AG09309 (cell line): Measurements from ENCODE around the gene CTXN3.

Experiments
- DNase-seq: peaks from one replicate; pipeline ENCODE4 v3.0.0-alpha.2; 2010; ENCODE audit warnings: low read depth
- H3K4me3 ChIP-seq: 2 replicates; pipeline ENCODE4 v1.5.1; 2011; ENCODE audit warnings: mild to moderate bottlenecking, low read depth, low read length, moderate library complexity; ENCODE audit not compliant: control insufficient read depth
- CTCF ChIP-seq: IDR thresholded peaks from 2 replicates; pipeline ENCODE4 v1.5.1; 2011; ENCODE audit warnings: mild to moderate bottlenecking, low read depth, low read length, inconsistent platforms; ENCODE audit not compliant: insufficient read depth, control insufficient read depth; ENCODE audit errors: missing control alignments

Gene CTXN3

GRCh38 chr5:127696683-127697082, 47.8 kb downstream of the CTXN3 start:
- peak; percentile 56 for DNase-seq
- H3K4me3 ChIP-seq: no peak overlapping the region
- TF ChIP-seq CTCF: no peak

- TF ChIP-seq CTCF: no peak
- H3K4me3 ChIP-seq: no peak overlapping the region
Measured at GRCh38 chr5:127697894-127698600, 49.2 kb downstream of the CTXN3 start.

GRCh38 chr5:127699416-127699815, 50.5 kb downstream of the CTXN3 start:
- no peak for DNase-seq
- no peak overlapping the region for H3K4me3 ChIP-seq
- TF ChIP-seq CTCF: no peak

More at GRCh38 chr5:127697894-127698600, 49.2 kb downstream of the CTXN3 start:
- no peak for DNase-seq

GRCh38 chr5:127700237-127700766, 51.4 kb downstream of the CTXN3 start:
- no peak for TF ChIP-seq CTCF
- no peak overlapping the region for H3K4me3 ChIP-seq
- no peak for DNase-seq

GRCh38 chr5:127702434-127702833, 53.6 kb downstream of the CTXN3 start:
- DNase-seq: no peak
- H3K4me3 ChIP-seq: no peak overlapping the region
- no peak for TF ChIP-seq CTCF

- DNase-seq: no peak
- no peak for TF ChIP-seq CTCF
Measured at GRCh38 chr5:127702926-127703561, 54.2 kb downstream of the CTXN3 start, which contains the start of gene CCDC192. TSS of gene CCDC192 (plus strand) at chr5:127703391. CDS start at chr5:127703446, 55 bp downstream.

More at GRCh38 chr5:127702926-127703561, 54.2 kb downstream of the CTXN3 start, which contains the start of gene CCDC192:
- no peak within 1 kb of the TSS for H3K4me3 ChIP-seq
